WI38 (cell line): ENCODE data around the gene MS4A15.
"Not testable (repeated sequence)": the region's sequence is repeated elsewhere in the genome, so short reads cannot be mapped to it uniquely, and the experiment has no call there.

ENCODE experiments used
- H3K4me3 ChIP-seq: 2 replicates; pipeline ENCODE4 v1.5.1; 2011; ENCODE audit warnings: low read depth, mild to moderate bottlenecking, control low read depth, low read length
- TF ChIP-seq, protein P1 (sequence below): IDR thresholded peaks from 2 replicates; pipeline ENCODE4 v1.5.1; 2012; ENCODE audit warnings: low read depth, mild to moderate bottlenecking, control low read depth, low read length

MS4A15 gene

GRCh38 chr11:60756307-60757032 lies at the start of gene MS4A15:
Gene MS4A15 (plus strand): TSS chr11:60756867. CDS start chr11:60763734, 6,867 bp downstream.
- no peak within 1 kb of the TSS for H3K4me3 ChIP-seq
- TF ChIP-seq, protein P1, sequence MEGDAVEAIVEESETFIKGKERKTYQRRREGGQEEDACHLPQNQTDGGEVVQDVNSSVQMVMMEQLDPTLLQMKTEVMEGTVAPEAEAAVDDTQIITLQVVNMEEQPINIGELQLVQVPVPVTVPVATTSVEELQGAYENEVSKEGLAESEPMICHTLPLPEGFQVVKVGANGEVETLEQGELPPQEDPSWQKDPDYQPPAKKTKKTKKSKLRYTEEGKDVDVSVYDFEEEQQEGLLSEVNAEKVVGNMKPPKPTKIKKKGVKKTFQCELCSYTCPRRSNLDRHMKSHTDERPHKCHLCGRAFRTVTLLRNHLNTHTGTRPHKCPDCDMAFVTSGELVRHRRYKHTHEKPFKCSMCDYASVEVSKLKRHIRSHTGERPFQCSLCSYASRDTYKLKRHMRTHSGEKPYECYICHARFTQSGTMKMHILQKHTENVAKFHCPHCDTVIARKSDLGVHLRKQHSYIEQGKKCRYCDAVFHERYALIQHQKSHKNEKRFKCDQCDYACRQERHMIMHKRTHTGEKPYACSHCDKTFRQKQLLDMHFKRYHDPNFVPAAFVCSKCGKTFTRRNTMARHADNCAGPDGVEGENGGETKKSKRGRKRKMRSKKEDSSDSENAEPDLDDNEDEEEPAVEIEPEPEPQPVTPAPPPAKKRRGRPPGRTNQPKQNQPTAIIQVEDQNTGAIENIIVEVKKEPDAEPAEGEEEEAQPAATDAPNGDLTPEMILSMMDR = no peak

DNA sequence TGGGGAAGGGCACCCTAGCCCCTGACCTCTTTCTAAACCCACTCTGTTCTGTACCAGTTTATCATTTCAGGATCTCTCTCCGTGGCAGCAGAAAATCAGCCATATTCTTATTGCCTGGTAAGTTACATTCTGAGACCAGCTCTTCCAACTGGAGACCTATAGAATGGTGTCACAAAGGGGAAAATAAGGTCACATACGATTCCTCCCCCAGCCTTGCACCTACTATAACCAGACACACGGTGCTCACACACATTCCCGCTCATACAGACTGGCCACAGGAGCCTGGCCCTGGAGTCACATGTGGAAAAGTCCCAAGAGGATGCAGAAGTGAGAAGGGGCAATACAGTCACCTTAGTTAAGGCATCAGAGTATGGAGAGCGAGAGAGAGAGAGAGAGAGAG lies 49.7 kb upstream of the MS4A15 start:
- no peak overlapping the region for H3K4me3 ChIP-seq
- TF ChIP-seq, protein P1 = no peak

DNA sequence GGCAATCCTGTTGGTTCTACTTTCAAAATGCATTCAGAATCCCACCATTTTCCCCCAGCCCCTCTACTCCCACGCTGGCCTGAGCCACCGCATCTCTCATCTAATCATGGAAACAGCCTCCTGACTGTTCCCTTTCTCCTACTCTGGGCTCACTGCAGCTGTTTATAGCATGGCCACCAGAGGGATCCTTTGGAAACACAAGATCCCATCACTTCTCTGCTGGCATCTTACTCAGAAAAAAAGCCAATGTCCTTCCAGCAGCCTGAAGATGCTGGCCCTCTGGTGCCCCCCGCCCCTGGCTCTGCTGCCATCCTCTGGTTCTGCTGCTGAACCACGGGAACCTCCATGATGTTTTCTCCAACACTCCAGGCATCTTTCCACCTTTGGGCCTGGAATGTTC lies 46.2 kb upstream of the MS4A15 start:
- TF ChIP-seq, protein P1 = no peak
- no peak overlapping the region for H3K4me3 ChIP-seq

DNA sequence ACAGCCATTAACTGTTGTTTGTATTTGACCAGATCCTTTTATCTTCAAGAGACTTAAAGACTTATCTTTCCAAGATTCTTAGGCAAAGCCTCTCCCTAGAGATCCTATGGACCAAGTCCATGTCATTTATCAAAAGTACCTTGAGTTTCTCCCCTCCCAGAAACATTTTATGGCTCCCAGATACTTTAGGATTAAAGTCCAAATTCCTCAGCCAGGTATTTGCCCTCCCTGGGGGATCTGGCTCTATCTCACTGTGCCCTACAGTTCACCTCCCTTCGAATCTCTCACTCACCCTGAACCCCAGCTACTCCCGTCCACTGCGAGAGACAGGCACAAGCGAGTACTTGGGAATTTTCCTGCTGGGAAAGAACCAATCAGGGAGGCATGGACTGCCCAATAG lies 45.4 kb upstream of the MS4A15 start:
- TF ChIP-seq, protein P1 = no peak

DNA sequence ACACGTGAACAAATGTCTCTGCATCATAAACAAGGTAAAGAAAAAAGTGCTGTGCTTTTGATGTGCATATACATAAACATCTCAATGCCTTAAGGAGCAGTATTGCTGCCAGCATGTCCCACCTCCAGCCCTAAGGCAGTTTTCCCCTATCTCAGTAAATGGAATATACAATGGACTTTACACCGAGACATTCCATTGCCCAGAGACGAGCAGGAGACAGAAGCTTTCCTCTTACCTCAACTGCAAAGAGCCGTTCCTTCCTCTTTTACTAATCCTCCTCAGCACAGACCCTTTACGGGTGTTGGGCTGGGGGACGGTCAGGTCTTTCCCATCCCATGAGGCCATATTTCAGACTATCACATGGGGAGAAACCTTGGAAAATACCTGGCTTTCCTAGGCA lies 43.2 kb upstream of the MS4A15 start:
- H3K4me3 ChIP-seq = not testable (repeated sequence)

More for the DNA sequence above, 45.4 kb upstream of the MS4A15 start:
- H3K4me3 ChIP-seq = no peak overlapping the region

DNA sequence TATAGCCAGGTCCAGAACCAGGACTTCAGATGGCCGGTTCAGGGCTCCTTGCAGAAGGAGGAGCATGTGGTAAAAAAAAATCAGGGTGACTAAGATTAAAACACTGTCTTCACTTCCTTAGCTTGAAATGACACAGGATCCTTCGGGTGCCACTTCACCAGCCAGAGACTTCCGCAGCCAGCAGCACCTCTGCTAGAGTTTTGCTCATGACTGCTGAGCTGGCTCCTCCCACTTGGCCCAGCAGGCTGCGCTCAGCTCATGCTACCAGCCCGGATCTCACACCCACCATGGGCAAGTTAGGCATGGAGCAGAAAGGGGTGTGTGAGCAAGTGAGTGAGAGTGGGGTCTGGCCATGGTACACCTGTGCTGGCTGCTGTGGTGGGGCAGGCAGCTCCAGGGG lies 38.7 kb upstream of the MS4A15 start:
- TF ChIP-seq, protein P1 = no peak
- H3K4me3 ChIP-seq = no peak overlapping the region

DNA sequence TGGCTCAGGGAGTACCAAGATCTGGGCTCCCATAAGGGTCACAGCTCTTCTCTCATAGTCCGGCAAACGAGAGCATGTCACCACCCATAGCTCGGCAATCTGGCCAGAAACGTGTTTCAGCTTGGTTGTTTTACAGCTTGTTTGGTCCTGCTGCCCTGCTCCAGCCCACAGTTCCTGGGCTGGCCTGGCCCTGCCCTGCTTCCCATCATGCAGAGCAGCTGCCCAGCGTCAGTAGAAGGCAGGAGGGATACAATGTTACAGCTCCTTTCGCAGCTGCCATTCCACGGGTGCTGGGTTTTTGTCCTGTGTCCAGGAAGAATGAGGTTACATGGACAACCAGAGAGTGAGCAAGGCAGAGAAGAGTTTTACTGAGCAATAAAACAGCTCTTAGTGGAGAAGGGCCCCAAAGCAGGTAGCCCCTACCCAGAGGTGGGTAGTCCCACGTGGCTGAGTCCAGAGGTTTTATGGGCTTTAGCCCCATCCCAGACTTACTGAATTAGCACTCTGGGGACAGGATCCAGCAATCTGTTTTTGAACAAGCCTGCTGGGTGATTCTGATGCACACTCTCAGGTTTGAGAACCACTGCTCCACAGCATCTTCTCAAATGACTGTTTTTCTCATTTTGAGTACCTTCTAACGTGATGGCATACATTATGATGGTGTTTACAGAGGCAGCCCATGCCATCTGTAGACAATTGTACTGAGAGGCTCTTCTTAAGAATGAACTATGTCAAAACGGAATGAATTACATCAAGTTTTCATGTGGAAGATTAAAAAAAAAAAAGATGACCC lies 37.9 kb upstream of the MS4A15 start:
- TF ChIP-seq, protein P1 = no peak
- no peak overlapping the region for H3K4me3 ChIP-seq
